HepG2 (cell line): Measurements from ENCODE around the gene RASGRP2. TPM values are rescaled to one million over a fixed set of nuclear protein-coding genes. Genes with fewer than 3 reads are reported as not detected.

Source experiments
- GATAD1 ChIP-seq: IDR thresholded peaks from 2 replicates; pipeline ENCODE4 v1.6.1; 2016; ENCODE audit warnings: missing genetic modification reagents, missing compliant biosample characterization
- HES4 ChIP-seq: sonication (generic); formaldehyde crosslinking; IDR thresholded peaks from 2 replicates; pipeline ENCODE4 v1.9.0; 2021; ENCODE audit warnings: mild to moderate bottlenecking, missing genetic modification reagents, borderline replicate concordance
- IRF9 ChIP-seq: sonication (generic); formaldehyde crosslinking; IDR thresholded peaks from 2 replicates; pipeline ENCODE4 v1.8.0; 2022; ENCODE audit warnings: missing genetic modification reagents, mild to moderate bottlenecking, borderline replicate concordance
- NBN ChIP-seq: fragments of 450-650 bp; conservative IDR thresholded peaks from 2 replicates; pipeline ENCODE4 v1.6.1; 2017
- PRDM15 ChIP-seq: sonication (generic); formaldehyde crosslinking; IDR thresholded peaks from 2 replicates; pipeline ENCODE4 v1.4.0; 2020; ENCODE audit warnings: missing genetic modification reagents
- RORA ChIP-seq: sonication (generic); formaldehyde crosslinking; IDR thresholded peaks from 2 replicates; pipeline ENCODE4 v1.5.0; 2020; ENCODE audit warnings: mild to moderate bottlenecking, missing genetic modification reagents, moderate library complexity
- SIX4 ChIP-seq: sonication (generic); formaldehyde crosslinking; IDR thresholded peaks from 2 replicates; pipeline ENCODE4 v1.4.0; 2020; ENCODE audit warnings: missing genetic modification reagents
- ZBTB2 ChIP-seq: sonication (generic); formaldehyde crosslinking; IDR thresholded peaks from 2 replicates; pipeline ENCODE4 v1.8.0; 2022; ENCODE audit warnings: low read depth, missing genetic modification reagents
- ZNF609 ChIP-seq: sonication (generic); formaldehyde crosslinking; IDR thresholded peaks from 2 replicates; pipeline ENCODE4 v1.4.0; 2020; ENCODE audit warnings: mild to moderate bottlenecking, missing genetic modification reagents, borderline replicate concordance
- ZSCAN5A ChIP-seq: sonication (generic); formaldehyde crosslinking; IDR thresholded peaks from 2 replicates; pipeline ENCODE4 v1.8.0; 2022; ENCODE audit warnings: mild to moderate bottlenecking, missing genetic modification reagents, borderline replicate concordance
- ZSCAN9 ChIP-seq: IDR thresholded peaks from 2 replicates; pipeline ENCODE4 v1.6.1; 2016; ENCODE audit warnings: borderline replicate concordance
- polyA plus RNA-seq, 8 experiments: library from polyadenylated mRNA; depleted of rRNA in 3 of 8; stranded (reverse) in 7 of 8; unstranded in 1 of 8; fragments of >200 nt; fragmentation: Illumina TruSeq in 4 of 8; extraction: Trizol in 4 of 8; gene quantifications; 2 replicates each; pipeline versions ENCODE4 v1.2.1 to v1.2.3, GENCODE V29; 2011 to 2016; ENCODE audit warnings: low read depth in 4 of 8, missing spikeins in 1 of 8, mixed read lengths in 1 of 8; ENCODE audit not compliant: insufficient read depth in 1 of 8
- total RNA-seq, 5 experiments: library from RNA; depleted of rRNA; stranded (reverse); fragments of >200 nt; fragmentation: Illumina TruSeq; extraction: Trizol; gene quantifications; 2 replicates each; pipeline ENCODE4 v1.2.3, GENCODE V29; 2016; ENCODE audit warnings: low read depth in 1 of 5

Gene RASGRP2
- total and polyA plus RNA-seq, 2 of the 13 experiments (the other 11 are each of a cell fraction or from before 2014, with no cell fraction given), result 0.61 TPM; not detected in 1

GRCh38 chr11:64718084-64718779, 25.7 kb downstream of the RASGRP2 start (continued):
- no peak for TF ChIP-seq ZNF609
- no peak for TF ChIP-seq NBN
- TF ChIP-seq GATAD1, result no peak
- TF ChIP-seq IRF9 (CRISPR knock-in tag), result no peak
- no peak for TF ChIP-seq SIX4 (CRISPR knock-in tag)
- TF ChIP-seq PRDM15, result no peak
- no peak for TF ChIP-seq HES4 (CRISPR knock-in tag)
- TF ChIP-seq RORA (CRISPR knock-in tag), result no peak
- no peak for TF ChIP-seq ZSCAN5A (CRISPR knock-in tag)
- no peak for TF ChIP-seq ZBTB2 (CRISPR knock-in tag)
- no peak for TF ChIP-seq ZSCAN9
